GM21390 (cell line): Measurements from ENCODE around the gene CEP126.

Experiments
- ATAC-seq: cut with Tn5 transposase; IDR thresholded peaks from one replicate; pipeline ENCODE4 v1.9.1; 2021; ENCODE audit not compliant: unreplicated experiment

Gene CEP126

GRCh38 chr11:102010776-102011494 is 96.1 kb downstream of the CEP126 start:
- ATAC-seq = no peak

GRCh38 chr11:102012946-102013345 is 98.1 kb downstream of the CEP126 start:
- ATAC-seq = no peak

DNA sequence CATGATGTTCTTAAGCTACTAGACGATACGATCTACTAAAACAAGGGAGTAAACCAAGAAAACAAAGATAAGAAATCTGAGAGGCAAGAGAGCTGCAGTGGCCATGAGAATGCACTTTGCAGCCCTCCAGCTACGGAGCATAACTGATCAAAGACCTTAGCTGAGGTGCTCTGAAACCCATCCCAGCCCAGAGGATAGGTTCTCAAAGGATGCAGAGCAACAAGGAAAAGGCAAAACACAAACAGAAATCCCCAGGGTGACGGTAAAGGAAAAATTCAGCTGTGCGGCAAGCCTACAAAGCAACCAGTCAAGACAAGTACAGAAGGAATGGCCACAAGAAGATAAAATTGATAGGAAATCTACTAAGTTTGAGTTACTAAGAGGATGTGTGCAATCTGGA is 99.9 kb downstream of the CEP126 start:
- ATAC-seq = no peak

DNA sequence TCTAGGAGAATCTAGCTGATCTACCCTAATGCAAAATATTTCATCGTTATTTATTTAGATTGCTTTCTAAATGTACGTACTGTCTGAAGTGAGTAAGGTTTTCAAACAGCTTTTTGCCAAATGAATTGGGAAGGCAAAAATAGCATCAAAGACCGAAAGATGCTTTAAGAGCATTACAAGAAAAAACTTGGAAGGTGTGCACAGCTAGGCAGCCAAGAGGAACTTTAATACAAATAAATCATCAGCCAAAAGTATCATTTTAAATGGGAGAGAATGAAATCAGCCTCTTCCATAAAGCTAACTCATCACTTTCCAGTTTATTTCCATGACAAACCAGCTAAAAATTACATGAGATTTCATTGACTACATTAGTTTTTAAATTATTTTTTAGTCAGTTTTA is 102.2 kb downstream of the CEP126 start:
- ATAC-seq = no peak

GRCh38 chr11:102026217-102026616 is 111.4 kb downstream of the CEP126 start:
- ATAC-seq = no peak

GRCh38 chr11:102026959-102027358 is 112.1 kb downstream of the CEP126 start:
- ATAC-seq = no peak

GRCh38 chr11:102036757-102037156 is 121.9 kb downstream of the CEP126 start:
- no peak for ATAC-seq

DNA sequence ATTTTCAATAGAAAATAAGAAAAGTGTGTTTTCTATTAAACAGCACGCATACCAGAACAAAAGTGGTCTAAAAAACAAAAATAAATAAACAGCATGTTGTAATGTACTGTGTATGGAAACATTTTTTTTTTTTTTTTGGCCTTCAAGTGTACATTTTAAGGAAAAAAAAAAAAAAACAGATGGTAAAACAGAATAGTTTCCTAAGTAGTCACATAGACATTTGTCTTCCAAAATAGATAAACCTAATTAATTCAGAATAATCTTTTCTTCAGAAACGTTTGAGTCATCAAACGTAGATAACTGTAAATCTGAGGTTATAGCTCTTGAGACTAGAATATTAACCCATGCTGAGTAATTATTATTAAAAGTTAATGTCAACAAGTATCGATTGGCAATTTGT is 132.0 kb downstream of the CEP126 start:
- no peak for ATAC-seq

GRCh38 chr11:102047305-102047924 is 132.6 kb downstream of the CEP126 start, which contains the start of gene CFAP300:
TSS of gene CFAP300 (plus strand) at chr11:102047437. CDS start at chr11:102047471, 34 bp downstream.
- ATAC-seq = no peak
